Pancreas (tissue), 10 donors: ENCODE data around the gene DGKG. TPM values are rescaled to one million over a fixed set of nuclear protein-coding genes. Genes with fewer than 3 reads are reported as not detected.

ENCODE experiments used
- ATAC-seq, 4 donors: fragments of 200-7000 bp; cut with Tn5 transposase; one replicate each; pipeline versions ENCODE4 v1.8.0 to v1.9.1; 2020; ENCODE audit warnings: mild to moderate bottlenecking in 4 of 4, moderate library complexity in 4 of 4
- DNase-seq, 6 donors: peaks; one replicate each; pipeline ENCODE4 v3.0.0-alpha.2; 2020
- FAIRE-seq: peaks from 2 replicates; lab custom pipeline; 2012; peaks lifted over from hg19 to GRCh38; lab: Jason Lieb, UNC
- H3K27ac ChIP-seq, 4 donors: fragments of 200-600 bp; sonication (generic); 1 replicate in 3 of 4; 2 replicates in 1 of 4; pipeline versions ENCODE4 v1.5.0 to v1.8.0; 2020
- H3K27me3 ChIP-seq, 4 donors: fragments of 200-600 bp; one replicate each; pipeline ENCODE4 v1.8.0; 2021
- H3K36me3 ChIP-seq, 3 donors: fragments of 200-600 bp; sonication (generic) in 1 of 3; one replicate each; pipeline versions ENCODE4 v1.5.0 to v1.8.0; 2020 to 2021
- H3K4me1 ChIP-seq, 3 donors: fragments of 200-600 bp; one replicate each; pipeline ENCODE4 v1.8.0; 2021
- H3K4me3 ChIP-seq, 4 donors: fragments of 200-600 bp; sonication (generic) in 2 of 4; one replicate each; pipeline versions ENCODE4 v1.5.0 to v1.8.0; 2020 to 2021
- H3K9me3 ChIP-seq, 4 donors: fragments of 200-600 bp; one replicate each; pipeline ENCODE4 v1.8.0; 2021
- WGBS, 2 donors: extraction: QIAGEN DNeasy Blood & Tissue Kit; methylation state at CpG; one replicate each; pipeline ENCODE4 v1.1.7; 2013; 5-methylcytosine and 5-hydroxymethylcytosine counted together
- intact Hi-C, 3 donors: fragments of 100-400 bp; cut with DNase I; formaldehyde crosslinking; loops; one replicate each; pipeline versions ENCODE4 v1.11.1 to v1.14.2; 2022
- polyA plus RNA-seq, 2 donors: library from polyadenylated mRNA; stranded (reverse); fragments of 200-250 nt; gene quantifications; one replicate each; pipeline ENCODE4 v1.2.3, GENCODE V29; 2013
- total RNA-seq, 6 donors: library from RNA; stranded (reverse); fragmentation: NEBNext Ultra II Directional in 4 of 6; extraction: Animal tissue kit (Norgen Biotek cat#: 25700) in 4 of 6; gene quantifications; one replicate each; pipeline versions ENCODE4 v1.2.1 to v1.2.4, GENCODE V29; 2021 to 2023
- TF ChIP-seq, protein P1 (sequence below), 4 donors: fragments of 200-600 bp; sonication (generic) in 3 of 4; IDR thresholded peaks; one replicate each; pipeline versions ENCODE4 v1.5.0 to v1.8.0; 2021; ENCODE audit warnings: antibody characterized with exemption in 4 of 4
- donor health status: healthy with polysubstance abuse.
- donor health status: DM: no; HTN: no; CAD: no; lungs with moderate emphysema.
- donor health status: DM: no; HTN: no; CAD: no.
- donor health status: control.
- donor health status: control.
- donor health status: Bipolar disorder and iron deficiency.
- donor health status: DM: yes; HTN: yes; CAD: no.
- donor health status: DM: no; HTN: no; CAD: no.
- donor health status: DM: no; HTN: no; CAD: no.
- donor health status: DM: yes; HTN: yes; CAD: no.

DGKG gene
- total and polyA plus RNA-seq, 8 donors = 0.16 to 2.0 (median 0.88) TPM

- no peaks in the 10 kb centered on the region for H3K27me3 ChIP-seq
- no peak overlapping the region for H3K27ac ChIP-seq
- ATAC-seq (no peak), DNase-seq (no peak), FAIRE-seq (no peak)
- H3K36me3 ChIP-seq = no peaks in the 10 kb centered on the region
- TF ChIP-seq, protein P1, sequence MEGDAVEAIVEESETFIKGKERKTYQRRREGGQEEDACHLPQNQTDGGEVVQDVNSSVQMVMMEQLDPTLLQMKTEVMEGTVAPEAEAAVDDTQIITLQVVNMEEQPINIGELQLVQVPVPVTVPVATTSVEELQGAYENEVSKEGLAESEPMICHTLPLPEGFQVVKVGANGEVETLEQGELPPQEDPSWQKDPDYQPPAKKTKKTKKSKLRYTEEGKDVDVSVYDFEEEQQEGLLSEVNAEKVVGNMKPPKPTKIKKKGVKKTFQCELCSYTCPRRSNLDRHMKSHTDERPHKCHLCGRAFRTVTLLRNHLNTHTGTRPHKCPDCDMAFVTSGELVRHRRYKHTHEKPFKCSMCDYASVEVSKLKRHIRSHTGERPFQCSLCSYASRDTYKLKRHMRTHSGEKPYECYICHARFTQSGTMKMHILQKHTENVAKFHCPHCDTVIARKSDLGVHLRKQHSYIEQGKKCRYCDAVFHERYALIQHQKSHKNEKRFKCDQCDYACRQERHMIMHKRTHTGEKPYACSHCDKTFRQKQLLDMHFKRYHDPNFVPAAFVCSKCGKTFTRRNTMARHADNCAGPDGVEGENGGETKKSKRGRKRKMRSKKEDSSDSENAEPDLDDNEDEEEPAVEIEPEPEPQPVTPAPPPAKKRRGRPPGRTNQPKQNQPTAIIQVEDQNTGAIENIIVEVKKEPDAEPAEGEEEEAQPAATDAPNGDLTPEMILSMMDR (IDR thresholded peaks at IDR 0.05) = no peak
- H3K9me3 ChIP-seq = no peaks in the 10 kb centered on the region
- WGBS, 2 donors = 78% methylated on average over 6 of the region's 6 CpGs
- H3K4me3 ChIP-seq = no peak overlapping the region
- no peaks in the 10 kb centered on the region for H3K4me1 ChIP-seq
- intact Hi-C loops = no loop called here
These were observed 181.0 kb downstream of the DGKG start for GRCh38 chr3:186180891-186181481.

DNA sequence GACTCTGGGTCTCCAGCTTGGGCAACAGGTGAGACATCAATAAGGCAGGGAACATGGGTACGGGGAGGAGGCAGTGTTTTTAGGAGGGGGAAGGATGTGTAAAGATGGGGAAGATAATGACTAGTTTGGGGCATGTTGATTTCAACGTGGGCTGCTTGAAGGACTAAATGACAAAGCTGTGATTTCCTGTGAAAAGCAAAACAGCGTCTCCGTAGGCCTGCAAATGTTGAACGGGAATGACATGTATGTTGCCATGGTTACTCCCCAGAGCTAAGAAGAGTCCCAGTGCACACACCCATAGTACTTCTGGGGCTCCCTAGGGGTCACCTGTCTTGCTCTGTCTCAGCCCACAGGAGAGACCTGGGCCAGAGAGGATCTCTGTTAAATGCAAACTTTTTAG is 181.9 kb downstream of the DGKG start:
- Histone ChIP-seq H3K4me1 (no peaks in the 10 kb centered on the region), H3K27ac (no peak overlapping the region), H3K36me3 (no peaks in the 10 kb centered on the region), H3K27me3 (no peaks in the 10 kb centered on the region), H3K4me3 (no peak overlapping the region), H3K9me3 (no peaks in the 10 kb centered on the region)
- no peak for FAIRE-seq
- TF ChIP-seq, protein P1 (IDR thresholded peaks at IDR 0.05) = no peak
- no peak for DNase-seq
- intact Hi-C loops = no loop called here
- no peak for ATAC-seq
- 79 to 86% methylated on average over 5 of the region's 5 CpGs for WGBS, 2 donors

DNA sequence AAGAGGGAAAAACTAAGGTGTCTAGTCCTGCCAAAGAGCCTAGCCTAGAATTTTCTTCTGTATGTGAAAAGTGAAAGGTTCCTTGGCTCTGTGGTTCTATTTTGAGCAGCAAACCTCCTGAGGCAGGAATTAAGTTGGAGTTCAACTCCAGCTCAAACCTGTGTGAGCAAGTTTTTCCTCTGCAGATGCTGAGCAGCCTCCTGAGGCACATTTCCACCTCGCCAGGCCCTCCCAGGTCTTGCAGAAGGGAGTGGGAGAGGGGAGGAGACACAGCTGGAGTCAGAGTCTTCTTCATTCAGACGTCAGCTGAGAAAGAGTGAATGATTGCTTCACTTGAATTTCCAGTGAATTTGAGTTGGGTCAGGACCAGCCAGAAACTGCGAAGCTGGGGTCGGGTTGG is 183.6 kb downstream of the DGKG start:
- FAIRE-seq (no peak), ATAC-seq (no peak), DNase-seq (no peak)
- 90 to 92% methylated on average over 4 of the region's 4 CpGs for WGBS, 2 donors
- no peaks in the 10 kb centered on the region for H3K27me3 ChIP-seq
- H3K4me3 ChIP-seq = no peak overlapping the region
- H3K27ac ChIP-seq = no peak overlapping the region
- intact Hi-C loops = no loop called here
- no peaks in the 10 kb centered on the region for H3K36me3 ChIP-seq
- H3K4me1 ChIP-seq = no peaks in the 10 kb centered on the region
- H3K9me3 ChIP-seq = no peaks in the 10 kb centered on the region
- TF ChIP-seq, protein P1 (IDR thresholded peaks at IDR 0.05) = no peak

- H3K27me3 ChIP-seq = no peaks in the 10 kb centered on the region
- no peaks in the 10 kb centered on the region for H3K4me1 ChIP-seq
- WGBS, 2 donors = 51 to 57% methylated on average over 6 of the region's 6 CpGs
- FAIRE-seq (no peak), DNase-seq (no peak), ATAC-seq (peak in 3 of 4 donors; percentile 18 to 50 (median 48))
- no peaks in the 10 kb centered on the region for H3K36me3 ChIP-seq
- intact Hi-C loops = no loop called here
- H3K4me3 ChIP-seq = no peak overlapping the region
- TF ChIP-seq, protein P1 (IDR thresholded peaks at IDR 0.05) = no peak
- H3K9me3 ChIP-seq = no peaks in the 10 kb centered on the region
- H3K27ac ChIP-seq = no peak overlapping the region
These were observed 185.6 kb downstream of the DGKG start for GRCh38 chr3:186176373-186176990.

- ATAC-seq = no peak
These were observed 188.7 kb downstream of the DGKG start for GRCh38 chr3:186173224-186173815.

More at GRCh38 chr3:186173224-186173815, 188.7 kb downstream of the DGKG start:
- TF ChIP-seq, protein P1 (IDR thresholded peaks at IDR 0.05) = no peak
- H3K4me1 ChIP-seq = no peaks in the 10 kb centered on the region
- H3K27ac ChIP-seq = no peak overlapping the region
- H3K4me3 ChIP-seq = no peak overlapping the region
- H3K9me3 ChIP-seq = no peaks in the 10 kb centered on the region
- H3K27me3 ChIP-seq = no peaks in the 10 kb centered on the region
- DNase-seq (no peak), FAIRE-seq (no peak)
- 96 to 97% methylated on average over 9 of the region's 9 CpGs for WGBS, 2 donors
- intact Hi-C loops = no loop called here
- no peaks in the 10 kb centered on the region for H3K36me3 ChIP-seq
